Measurements from ENCODE around the gene SLC38A6.

Gene SLC38A6

DNA sequence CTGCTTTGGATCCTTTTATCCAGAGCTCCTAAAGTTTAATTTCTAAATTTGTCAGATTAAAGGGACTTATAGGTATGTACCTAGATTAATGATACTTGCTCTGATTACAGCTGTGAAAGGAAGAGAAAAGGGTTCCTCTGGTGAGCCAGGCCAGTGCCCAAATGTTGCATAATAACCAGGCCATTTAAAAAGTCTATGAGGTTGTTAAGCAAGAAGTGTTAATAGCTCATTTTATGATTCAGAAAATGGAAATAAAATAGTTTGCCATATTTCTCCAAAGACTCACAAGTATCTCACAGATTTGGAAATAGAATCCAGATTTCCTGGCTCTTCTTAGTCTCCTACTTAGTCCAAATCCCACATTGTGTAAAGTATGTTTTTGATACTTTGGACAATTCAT is 67.6 kb downstream of the SLC38A6 start:
- Histone ChIP-seq H3K4me1 (ENCODE audit: control extremely low read depth in 1 of 4, control insufficient read depth in 4 of 4, insufficient read depth in 4 of 4, low read length in 3 of 4) (no peaks in the 10 kb centered on the region), H3K4me3 (ENCODE audit: control insufficient read depth in 1 of 7, extremely low read depth in 1 of 7, insufficient read depth in 4 of 7, low read depth in 2 of 7, low read length in 6 of 7) (no peak overlapping the region)
- POLR2A ChIA-PET: no interaction called here

DNA sequence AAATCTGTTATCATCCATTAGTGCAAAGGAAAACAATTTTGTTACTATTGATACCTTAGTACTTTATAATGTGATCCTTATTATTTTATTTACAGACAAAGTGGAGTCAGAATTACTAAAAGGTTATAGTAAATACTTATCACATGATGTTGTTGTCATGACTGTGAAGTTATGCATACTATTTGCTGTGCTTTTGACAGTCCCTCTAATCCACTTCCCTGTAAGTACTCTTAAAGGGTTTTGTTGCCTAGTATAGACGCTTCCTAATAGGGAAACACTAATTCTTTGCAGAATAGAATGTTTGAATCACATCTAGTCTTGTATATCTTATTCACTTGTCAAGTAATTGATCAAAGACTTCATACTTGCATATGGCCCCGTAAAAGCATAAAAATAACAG is 69.4 kb downstream of the SLC38A6 start:
- Histone ChIP-seq H3K36me3 (ENCODE audit: control insufficient read depth in 4 of 4, insufficient read depth in 4 of 4, low read length in 3 of 4) (no peaks in the 10 kb centered on the region), H3K27ac (ENCODE audit: insufficient read depth in 1 of 2, low read depth in 1 of 2, low read length in 2 of 2, poor library complexity in 1 of 2, severe bottlenecking in 2 of 2) (no peak overlapping the region), H3K9me3 (ENCODE audit: control extremely low read depth in 1 of 5, control insufficient read depth in 4 of 5, insufficient read depth in 2 of 5, low read depth in 1 of 5, low read length in 4 of 5) (peaks cover 0 to 3% (median 0%) of the 10 kb centered on the region in 5 experiments), H3K27me3 (replicated peaks in 2 of 5; ENCODE audit: control insufficient read depth in 4 of 5, insufficient read depth in 5 of 5, low read length in 4 of 5) (no peaks in the 10 kb centered on the region), H3K4me1 (ENCODE audit: control extremely low read depth in 1 of 4, control insufficient read depth in 4 of 4, insufficient read depth in 4 of 4, low read length in 3 of 4) (no peaks in the 10 kb centered on the region), H3K4me3 (ENCODE audit: control insufficient read depth in 1 of 7, extremely low read depth in 1 of 7, insufficient read depth in 4 of 7, low read depth in 2 of 7, low read length in 6 of 7) (no peak overlapping the region)
- ChIA-PET CTCF (no interaction called here), POLR2A (no interaction called here)
- no CpG with 5 or more reads among the region's 2 CpGs for WGBS (ENCODE audit: insufficient coverage)
- no peak for DNase-seq

More for the DNA sequence above, 67.6 kb downstream of the SLC38A6 start:
- CTCF ChIA-PET: interaction anchor here (2.3 kb wide), 1 partner anchor 22 kb away, joined by 7 read pairs; no protein-coding TSS in a partner anchor
- no peaks in the 10 kb centered on the region for H3K27me3 ChIP-seq (replicated peaks in 2 of 5; ENCODE audit: control insufficient read depth in 4 of 5, insufficient read depth in 5 of 5, low read length in 4 of 5)
- no peaks in the 10 kb centered on the region for H3K36me3 ChIP-seq (ENCODE audit: control insufficient read depth in 4 of 4, insufficient read depth in 4 of 4, low read length in 3 of 4)
- no peak overlapping the region for H3K27ac ChIP-seq (ENCODE audit: insufficient read depth in 1 of 2, low read depth in 1 of 2, low read length in 2 of 2, poor library complexity in 1 of 2, severe bottlenecking in 2 of 2)
- DNase-seq: no peak
- H3K9me3 ChIP-seq (ENCODE audit: control extremely low read depth in 1 of 5, control insufficient read depth in 4 of 5, insufficient read depth in 2 of 5, low read depth in 1 of 5, low read length in 4 of 5): peaks cover 0 to 1% (median 0%) of the 10 kb centered on the region in 5 experiments

DNA sequence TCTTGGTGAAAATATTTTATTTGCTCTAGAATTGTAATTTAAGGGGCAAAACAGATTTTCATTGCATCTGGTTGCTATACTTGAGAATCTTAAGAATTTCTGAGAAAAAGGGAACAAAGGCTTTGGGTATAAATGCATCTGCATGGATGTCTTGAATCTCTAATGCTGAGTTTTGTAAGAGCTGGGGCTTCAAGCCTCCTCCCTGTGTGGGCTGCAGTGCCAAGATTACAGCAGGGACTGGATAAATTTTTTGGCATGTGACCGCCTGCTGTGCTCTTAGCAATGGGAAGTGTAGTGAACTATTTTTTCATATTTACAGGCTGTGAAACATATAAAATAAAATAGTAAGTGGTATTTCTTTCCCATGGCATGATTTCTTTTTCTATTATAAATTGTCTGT is 70.0 kb downstream of the SLC38A6 start:
- no CpG with 5 or more reads among the region's 1 CpG for WGBS (ENCODE audit: insufficient coverage)
- H3K27ac ChIP-seq (ENCODE audit: insufficient read depth in 1 of 2, low read depth in 1 of 2, low read length in 2 of 2, poor library complexity in 1 of 2, severe bottlenecking in 2 of 2): no peak overlapping the region
- ChIA-PET CTCF (no interaction called here), POLR2A (no interaction called here)
- H3K4me1 ChIP-seq (ENCODE audit: control extremely low read depth in 1 of 4, control insufficient read depth in 4 of 4, insufficient read depth in 4 of 4, low read length in 3 of 4): no peaks in the 10 kb centered on the region
- peaks cover 0 to 3% (median 0%) of the 10 kb centered on the region in 5 experiments for H3K9me3 ChIP-seq (ENCODE audit: control extremely low read depth in 1 of 5, control insufficient read depth in 4 of 5, insufficient read depth in 2 of 5, low read depth in 1 of 5, low read length in 4 of 5)
- DNase-seq: peak in 1 of 3 donors; percentile 3
- no peaks in the 10 kb centered on the region for H3K36me3 ChIP-seq (ENCODE audit: control insufficient read depth in 4 of 4, insufficient read depth in 4 of 4, low read length in 3 of 4)
- H3K4me3 ChIP-seq (ENCODE audit: control insufficient read depth in 1 of 7, extremely low read depth in 1 of 7, insufficient read depth in 4 of 7, low read depth in 2 of 7, low read length in 6 of 7): no peak overlapping the region
- no peaks in the 10 kb centered on the region for H3K27me3 ChIP-seq (replicated peaks in 2 of 5; ENCODE audit: control insufficient read depth in 4 of 5, insufficient read depth in 5 of 5, low read length in 4 of 5)

DNA sequence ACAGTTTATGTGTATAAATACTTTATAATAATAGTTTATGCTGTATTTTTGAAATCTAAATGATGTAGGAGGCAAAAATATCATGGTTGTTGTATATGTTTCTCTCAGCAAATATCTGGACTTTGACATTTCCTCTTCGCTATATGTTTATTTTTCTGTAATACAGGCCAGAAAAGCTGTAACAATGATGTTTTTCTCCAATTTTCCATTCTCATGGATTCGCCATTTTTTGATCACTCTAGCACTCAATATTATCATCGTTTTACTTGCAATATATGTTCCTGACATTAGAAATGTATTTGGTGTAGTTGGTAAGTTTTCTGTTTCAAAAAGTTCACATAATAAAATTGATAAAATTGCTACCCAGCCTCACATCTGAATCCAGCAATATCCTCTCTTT is 70.6 kb downstream of the SLC38A6 start:
- CTCF ChIA-PET: interaction anchor here (1.0 kb wide), 1 partner anchor 138 kb away, joined by 3 read pairs; no protein-coding TSS in a partner anchor
- Histone ChIP-seq H3K4me1 (ENCODE audit: control extremely low read depth in 1 of 4, control insufficient read depth in 4 of 4, insufficient read depth in 4 of 4, low read length in 3 of 4) (no peaks in the 10 kb centered on the region), H3K4me3 (ENCODE audit: control insufficient read depth in 1 of 7, extremely low read depth in 1 of 7, insufficient read depth in 4 of 7, low read depth in 2 of 7, low read length in 6 of 7) (no peak overlapping the region), H3K27ac (ENCODE audit: insufficient read depth in 1 of 2, low read depth in 1 of 2, low read length in 2 of 2, poor library complexity in 1 of 2, severe bottlenecking in 2 of 2) (no peak overlapping the region), H3K9me3 (ENCODE audit: control extremely low read depth in 1 of 5, control insufficient read depth in 4 of 5, insufficient read depth in 2 of 5, low read depth in 1 of 5, low read length in 4 of 5) (peaks cover 0 to 3% (median 0%) of the 10 kb centered on the region in 5 experiments), H3K36me3 (ENCODE audit: control insufficient read depth in 4 of 4, insufficient read depth in 4 of 4, low read length in 3 of 4) (no peaks in the 10 kb centered on the region), H3K27me3 (replicated peaks in 2 of 5; ENCODE audit: control insufficient read depth in 4 of 5, insufficient read depth in 5 of 5, low read length in 4 of 5) (no peaks in the 10 kb centered on the region)
- WGBS (ENCODE audit: insufficient coverage): no CpG with 5 or more reads among the region's 3 CpGs
- POLR2A ChIA-PET: interaction anchor here (0.6 kb wide), 1 partner anchor 307 kb away, joined by 3 read pairs; no protein-coding TSS in a partner anchor
- no peak for DNase-seq

DNA sequence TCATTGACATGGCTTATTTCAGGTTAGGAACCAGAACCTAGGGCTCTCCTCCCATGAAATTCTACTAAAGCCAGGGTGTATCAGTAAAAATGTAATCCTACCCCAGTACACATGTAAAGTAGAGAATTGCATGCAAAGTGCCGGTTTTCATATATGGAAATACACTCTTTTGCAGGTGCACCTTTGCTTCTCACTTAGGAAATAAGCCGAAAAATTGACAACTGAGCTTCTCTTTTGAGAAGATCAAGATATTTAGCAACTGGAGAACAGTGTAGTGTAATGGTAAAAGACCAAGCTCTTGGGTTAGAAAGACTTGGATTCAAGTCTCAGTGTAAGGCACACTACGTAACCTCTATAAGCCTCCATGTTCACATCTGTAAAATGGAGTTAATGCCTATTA is 82.4 kb downstream of the SLC38A6 start:
- Histone ChIP-seq H3K4me3 (ENCODE audit: control insufficient read depth in 1 of 7, extremely low read depth in 1 of 7, insufficient read depth in 4 of 7, low read depth in 2 of 7, low read length in 6 of 7) (no peak overlapping the region), H3K36me3 (ENCODE audit: control insufficient read depth in 4 of 4, insufficient read depth in 4 of 4, low read length in 3 of 4) (peaks cover 0 to 2% (median 0%) of the 10 kb centered on the region in 4 experiments), H3K27ac (ENCODE audit: insufficient read depth in 1 of 2, low read depth in 1 of 2, low read length in 2 of 2, poor library complexity in 1 of 2, severe bottlenecking in 2 of 2) (no peak overlapping the region), H3K4me1 (ENCODE audit: control extremely low read depth in 1 of 4, control insufficient read depth in 4 of 4, insufficient read depth in 4 of 4, low read length in 3 of 4) (no peaks in the 10 kb centered on the region), H3K27me3 (replicated peaks in 2 of 5; ENCODE audit: control insufficient read depth in 4 of 5, insufficient read depth in 5 of 5, low read length in 4 of 5) (no peaks in the 10 kb centered on the region), H3K9me3 (ENCODE audit: control extremely low read depth in 1 of 5, control insufficient read depth in 4 of 5, insufficient read depth in 2 of 5, low read depth in 1 of 5, low read length in 4 of 5) (peaks cover 0 to 2% (median 0%) of the 10 kb centered on the region in 5 experiments)
- DNase-seq: no peak
- WGBS (ENCODE audit: insufficient coverage): 100% methylated on average over 3 of the region's 3 CpGs
- ChIA-PET POLR2A (no interaction called here), CTCF (no interaction called here)

DNA sequence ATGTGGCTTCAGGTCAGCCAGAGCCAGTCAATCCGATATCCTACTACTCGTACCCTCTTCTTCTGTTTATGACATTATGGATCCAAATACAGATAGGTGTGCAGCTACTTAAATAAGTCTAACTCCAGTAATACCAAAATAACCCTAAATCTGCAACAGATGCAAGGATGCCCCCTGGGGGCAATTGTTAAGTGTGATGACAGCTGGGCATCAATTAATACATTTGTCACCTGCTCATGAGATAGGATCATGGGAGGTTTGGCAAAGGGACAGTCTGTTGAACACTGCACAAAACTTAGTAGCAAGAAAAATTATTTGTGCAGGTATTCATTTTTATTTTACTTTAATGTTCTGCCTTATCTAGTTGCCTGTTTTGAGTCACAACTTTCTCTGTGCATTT is 83.2 kb downstream of the SLC38A6 start:
- Histone ChIP-seq H3K27ac (ENCODE audit: insufficient read depth in 1 of 2, low read depth in 1 of 2, low read length in 2 of 2, poor library complexity in 1 of 2, severe bottlenecking in 2 of 2) (no peak overlapping the region), H3K4me1 (ENCODE audit: control extremely low read depth in 1 of 4, control insufficient read depth in 4 of 4, insufficient read depth in 4 of 4, low read length in 3 of 4) (no peaks in the 10 kb centered on the region), H3K4me3 (ENCODE audit: control insufficient read depth in 1 of 7, extremely low read depth in 1 of 7, insufficient read depth in 4 of 7, low read depth in 2 of 7, low read length in 6 of 7) (no peak overlapping the region), H3K36me3 (ENCODE audit: control insufficient read depth in 4 of 4, insufficient read depth in 4 of 4, low read length in 3 of 4) (peaks cover 0 to 2% (median 0%) of the 10 kb centered on the region in 4 experiments), H3K27me3 (replicated peaks in 2 of 5; ENCODE audit: control insufficient read depth in 4 of 5, insufficient read depth in 5 of 5, low read length in 4 of 5) (no peaks in the 10 kb centered on the region), H3K9me3 (ENCODE audit: control extremely low read depth in 1 of 5, control insufficient read depth in 4 of 5, insufficient read depth in 2 of 5, low read depth in 1 of 5, low read length in 4 of 5) (peaks cover 0 to 2% (median 0%) of the 10 kb centered on the region in 5 experiments)
- WGBS (ENCODE audit: insufficient coverage): no CpG with 5 or more reads among the region's 2 CpGs
- CTCF ChIA-PET: no interaction called here
- POLR2A ChIA-PET: no interaction called here
- DNase-seq: no peak

DNA sequence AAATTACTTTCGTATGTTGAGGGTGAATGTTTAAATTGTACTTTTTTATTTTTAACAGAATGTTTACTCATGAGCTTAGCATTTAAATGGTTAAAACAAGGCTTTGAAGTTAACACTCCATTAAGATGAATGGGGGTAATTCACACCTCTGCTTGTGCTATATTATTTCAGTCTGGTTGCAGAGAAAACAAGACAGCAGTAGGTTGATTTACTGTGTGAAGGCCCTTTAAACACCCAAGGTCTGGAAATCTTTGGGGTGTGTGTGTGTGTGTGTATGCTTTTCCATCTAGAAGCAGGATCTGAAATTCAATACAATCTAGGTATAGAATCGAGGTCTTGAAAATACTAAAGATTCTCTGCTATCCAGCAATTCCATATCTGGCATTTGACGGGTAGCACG is 83.8 kb downstream of the SLC38A6 start:
- no peak for DNase-seq
- Histone ChIP-seq H3K27me3 (replicated peaks in 2 of 5; ENCODE audit: control insufficient read depth in 4 of 5, insufficient read depth in 5 of 5, low read length in 4 of 5) (no peaks in the 10 kb centered on the region), H3K4me3 (ENCODE audit: control insufficient read depth in 1 of 7, extremely low read depth in 1 of 7, insufficient read depth in 4 of 7, low read depth in 2 of 7, low read length in 6 of 7) (no peak overlapping the region), H3K27ac (ENCODE audit: insufficient read depth in 1 of 2, low read depth in 1 of 2, low read length in 2 of 2, poor library complexity in 1 of 2, severe bottlenecking in 2 of 2) (no peak overlapping the region), H3K4me1 (ENCODE audit: control extremely low read depth in 1 of 4, control insufficient read depth in 4 of 4, insufficient read depth in 4 of 4, low read length in 3 of 4) (no peaks in the 10 kb centered on the region), H3K36me3 (ENCODE audit: control insufficient read depth in 4 of 4, insufficient read depth in 4 of 4, low read length in 3 of 4) (peaks cover 0 to 2% (median 0%) of the 10 kb centered on the region in 4 experiments), H3K9me3 (ENCODE audit: control extremely low read depth in 1 of 5, control insufficient read depth in 4 of 5, insufficient read depth in 2 of 5, low read depth in 1 of 5, low read length in 4 of 5) (peaks cover 0 to 2% (median 0%) of the 10 kb centered on the region in 5 experiments)
- CTCF ChIA-PET: no interaction called here
- 100% methylated on average over 2 of the region's 4 CpGs for WGBS (ENCODE audit: insufficient coverage)
- POLR2A ChIA-PET: no interaction called here

All from common myeloid progenitor, CD34-positive (primary cell).